Epithelial cell of umbilical artery (primary cell): ENCODE data around the gene SPACA4. TPM values are rescaled to one million over a fixed set of nuclear protein-coding genes. Genes with fewer than 3 reads are reported as not detected.

Experiments
- total RNA-seq: library from RNA; depleted of rRNA; stranded (reverse); fragments of >200 nt; gene quantifications from 2 replicates; pipeline ENCODE4 v1.2.3, GENCODE V29; 2014

SPACA4 gene, protein sequence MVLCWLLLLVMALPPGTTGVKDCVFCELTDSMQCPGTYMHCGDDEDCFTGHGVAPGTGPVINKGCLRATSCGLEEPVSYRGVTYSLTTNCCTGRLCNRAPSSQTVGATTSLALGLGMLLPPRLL
- total RNA-seq = not detected in 2 replicates

DNA sequence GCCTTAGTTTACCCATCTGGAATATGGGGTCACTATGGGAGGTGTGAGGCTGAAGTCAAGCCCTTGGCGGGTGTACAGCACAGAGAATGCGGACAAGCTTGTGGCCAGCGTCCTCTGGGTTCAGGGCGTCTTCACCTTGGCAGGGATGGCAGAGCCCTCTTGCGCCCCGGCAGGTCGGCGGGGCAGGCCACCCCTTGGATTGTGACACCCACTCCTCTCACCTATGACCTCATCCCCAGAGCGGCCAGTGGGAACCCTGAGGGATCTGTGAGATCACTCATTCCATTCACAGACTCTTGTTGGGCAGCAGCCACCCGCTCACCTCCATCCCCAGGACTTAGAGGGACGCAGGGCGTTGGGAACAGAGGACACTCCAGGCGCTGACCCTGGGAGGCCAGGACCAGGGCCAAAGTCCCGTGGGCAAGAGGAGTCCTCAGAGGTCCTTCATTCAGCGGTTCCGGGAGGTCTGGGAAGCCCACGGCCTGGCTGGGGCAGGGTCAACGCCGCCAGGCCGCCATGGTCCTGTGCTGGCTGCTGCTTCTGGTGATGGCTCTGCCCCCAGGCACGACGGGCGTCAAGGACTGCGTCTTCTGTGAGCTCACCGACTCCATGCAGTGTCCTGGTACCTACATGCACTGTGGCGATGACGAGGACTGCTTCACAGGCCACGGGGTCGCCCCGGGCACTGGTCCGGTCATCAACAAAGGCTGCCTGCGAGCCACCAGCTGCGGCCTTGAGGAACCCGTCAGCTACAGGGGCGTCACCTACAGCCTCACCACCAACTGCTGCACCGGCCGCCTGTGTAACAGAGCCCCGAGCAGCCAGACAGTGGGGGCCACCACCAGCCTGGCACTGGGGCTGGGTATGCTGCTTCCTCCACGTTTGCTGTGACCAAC, at the start of gene SPACA4:
Gene SPACA4, plus strand, starts transcription at position 280 of the 896 bp plus-strand sequence. Its CDS starts 237 bp downstream, at position 517.

DNA sequence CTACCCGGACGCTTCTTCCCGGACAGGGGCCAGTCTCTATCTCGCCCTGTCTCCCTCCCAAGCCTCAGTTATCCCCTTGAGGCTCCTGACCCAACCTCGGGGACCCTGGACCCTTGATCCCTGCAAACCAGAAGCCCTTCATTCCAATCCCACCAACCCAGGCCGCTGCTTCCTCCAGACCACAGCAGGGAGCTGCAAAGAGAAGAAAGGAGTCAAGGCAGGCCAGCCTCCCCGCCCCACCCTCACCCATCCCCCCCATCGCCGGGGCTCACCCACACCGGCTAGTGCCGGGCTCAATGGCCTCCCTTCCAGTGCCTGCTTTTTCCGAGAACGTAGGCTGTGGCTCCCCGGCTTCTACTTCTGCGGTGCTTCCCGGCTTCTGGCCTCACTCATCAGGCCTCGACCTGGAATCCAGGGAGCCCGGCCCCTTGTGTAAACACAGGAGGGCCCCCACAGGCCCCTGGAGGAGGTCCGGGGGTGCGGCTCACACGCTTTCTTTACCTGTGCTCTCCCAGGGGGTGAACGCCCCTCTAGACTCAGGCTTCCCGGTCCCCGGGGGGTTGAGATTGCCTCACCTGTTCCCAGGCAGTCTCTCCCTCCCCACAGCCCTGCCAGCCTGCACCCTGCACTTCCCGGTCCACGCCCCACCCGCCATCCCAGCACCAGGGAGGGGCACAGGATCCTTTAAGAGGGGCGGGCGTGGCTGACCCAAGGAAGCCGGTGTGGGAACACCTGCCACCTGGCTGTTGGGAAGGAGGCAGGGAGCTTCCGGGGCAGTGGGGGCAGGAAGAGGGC, 8.1 kb downstream of the SPACA4 start, which contains the start of gene FAM83E:
Gene FAM83E, minus strand, starts transcription at position 641 of the 795 bp plus-strand sequence. CDS start 1,704 bp downstream, outside the sequence.

DNA sequence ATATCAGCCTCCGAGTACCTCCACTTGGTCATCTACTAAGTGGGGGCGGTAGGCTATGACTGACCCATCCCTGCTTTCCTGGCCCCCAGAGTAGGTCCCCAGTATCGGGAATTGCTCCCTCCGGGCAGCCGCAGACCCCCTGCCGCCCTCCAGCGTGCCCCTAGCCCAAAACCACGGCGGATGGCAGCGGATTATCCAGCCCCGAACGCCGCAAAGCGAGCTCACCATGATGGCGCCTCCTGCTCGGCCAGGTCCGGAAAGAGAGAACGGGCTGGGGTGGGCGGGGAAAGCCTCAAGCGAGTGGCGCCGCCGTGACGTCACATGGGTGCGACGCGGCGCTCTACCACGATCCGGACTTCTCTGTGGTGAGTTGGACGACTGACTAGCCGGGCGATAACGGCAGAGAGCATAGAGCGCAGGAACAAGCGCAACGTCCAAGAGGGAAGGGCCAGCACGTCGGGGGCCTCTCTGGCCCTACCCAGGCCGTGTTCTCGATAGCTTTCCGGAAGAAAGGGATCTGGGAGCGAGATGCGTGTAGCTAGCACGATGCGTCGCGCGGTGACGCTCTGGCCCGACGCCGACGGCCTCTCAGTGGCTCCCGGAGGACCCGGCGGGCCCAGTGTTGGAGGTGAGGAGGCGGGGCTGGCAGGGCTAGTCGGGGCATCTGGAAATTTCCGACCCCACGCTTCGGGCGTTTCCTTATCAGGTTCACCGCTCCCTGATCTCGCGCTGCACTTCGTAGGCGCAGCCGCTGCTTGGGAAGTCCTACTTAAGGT, 12.6 kb downstream of the SPACA4 start, which contains the start of the genes RPL18 and SPHK2:
Gene RPL18, minus strand, starts transcription at position 263 of the 776 bp plus-strand sequence. Its CDS starts 35 bp downstream, at position 228.
Gene SPHK2, plus strand, starts transcription at position 591 of the 776 bp plus-strand sequence. CDS start 1,009 bp downstream, outside the sequence.

DNA sequence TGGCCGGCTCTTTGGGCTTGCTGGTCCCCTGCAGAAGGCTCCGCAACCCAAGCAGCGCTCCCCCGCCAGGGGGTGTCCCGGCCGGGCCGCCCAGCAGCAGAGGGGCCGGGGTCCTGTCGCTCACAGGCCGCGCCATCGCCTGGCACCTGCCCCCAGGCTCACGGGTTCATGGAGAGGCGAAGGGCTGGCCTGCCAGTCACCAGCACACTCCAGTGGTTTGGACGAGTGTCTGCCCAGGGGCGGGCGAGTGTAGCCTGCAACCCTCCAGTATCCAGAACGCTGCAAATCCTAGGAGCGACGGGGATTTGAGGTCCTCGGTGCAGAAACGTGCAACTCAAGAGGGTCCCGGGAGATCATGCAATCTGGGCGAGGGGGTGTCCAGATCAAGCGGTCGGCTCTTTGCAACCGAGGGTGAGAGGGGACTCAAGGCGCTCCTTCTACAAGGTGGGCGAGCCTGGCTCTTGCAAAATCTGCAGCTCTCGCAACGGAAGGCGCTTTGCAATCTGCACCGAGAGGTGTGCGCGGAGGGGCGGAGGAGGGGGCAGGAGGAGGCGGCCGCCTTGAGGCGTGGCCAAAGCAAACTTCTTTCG, 30.4 kb downstream of the SPACA4 start, which contains the start of gene DBP:
Gene DBP, minus strand, starts transcription at position 521 of the 590 bp plus-strand sequence. Its CDS starts 385 bp downstream, at position 136.

DNA sequence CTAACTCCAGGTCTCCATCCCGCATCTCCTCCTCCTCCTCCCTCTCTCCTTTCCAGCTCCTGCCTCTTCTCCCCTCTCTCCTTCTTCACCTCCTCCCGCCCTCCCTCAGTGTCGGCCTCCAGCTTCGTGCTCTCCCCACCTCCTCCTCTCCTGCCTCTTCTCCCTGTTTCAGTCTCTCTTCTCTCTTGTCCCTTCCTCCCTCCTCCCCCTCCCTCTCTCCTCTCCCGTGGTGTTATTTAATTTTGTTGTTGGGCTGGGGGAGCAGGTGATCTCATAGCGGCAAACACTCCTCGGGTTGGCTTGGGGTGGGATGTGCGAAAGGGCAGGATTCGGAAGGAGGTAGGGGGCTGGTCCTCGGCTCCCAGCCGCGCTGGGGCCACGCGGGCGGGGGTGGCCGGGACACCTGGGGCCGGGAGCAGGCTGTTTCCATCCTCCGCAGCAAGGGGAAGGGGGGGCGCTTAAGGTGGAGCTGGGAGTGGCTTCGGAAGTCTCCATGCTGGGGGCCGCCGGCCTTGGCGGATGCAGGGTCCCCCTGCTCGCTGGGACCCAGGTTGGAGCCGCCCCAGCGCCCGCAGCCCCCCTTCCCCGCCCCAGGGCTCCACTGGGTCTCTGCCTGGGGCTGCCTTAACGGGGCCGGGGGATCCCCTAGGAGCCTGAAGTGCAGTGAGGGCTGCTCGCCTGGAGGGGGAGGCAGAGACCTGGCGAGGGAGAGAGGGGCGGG, 39.6 kb downstream of the SPACA4 start, which contains the start of gene CA11:
Gene CA11, minus strand, starts transcription at position 187 of the 721 bp plus-strand sequence. CDS start 555 bp downstream, outside the sequence.

Other genes starting within 250 kb of the SPACA4 start
- gene TMEM143, start 242.8 kb upstream of the SPACA4 start, total RNA-seq = 1.7 and 2.9 TPM in 2 replicates
- not detected in 2 replicates for gene SYNGR4, start 242.4 kb upstream of the SPACA4 start, total RNA-seq
- gene KDELR1, start 215.2 kb upstream of the SPACA4 start, total RNA-seq = 29.8 and 35.1 TPM in 2 replicates
- 0.15 and 0.32 TPM in 2 replicates for gene GRIN2D, start 213.1 kb upstream of the SPACA4 start, total RNA-seq
- gene GRWD1, start 160.8 kb upstream of the SPACA4 start, total RNA-seq = 44.5 and 65.8 TPM in 2 replicates
- 0.30 and 0.32 TPM in 2 replicates for gene KCNJ14, start 151.2 kb upstream of the SPACA4 start, total RNA-seq
- 66.7 and 101 TPM in 2 replicates for gene CYTH2, start 137.4 kb upstream of the SPACA4 start, total RNA-seq
- gene LMTK3, start 94.9 kb upstream of the SPACA4 start, total RNA-seq = under 0.01 and 0.61 TPM in 2 replicates
- gene SULT2B1, start 54.6 kb upstream of the SPACA4 start, total RNA-seq = not detected in 2 replicates
- 0.65 and 1.1 TPM in 2 replicates for gene FAM83E, start 8.3 kb downstream of the SPACA4 start, total RNA-seq
- 2,633 and 3,123 TPM in 2 replicates for gene RPL18, start 12.4 kb downstream of the SPACA4 start, total RNA-seq
- 8.4 and 10.5 TPM in 2 replicates for gene SPHK2, start 12.8 kb downstream of the SPACA4 start, total RNA-seq
- 1.2 and 1.6 TPM in 2 replicates for gene DBP, start 30.6 kb downstream of the SPACA4 start, total RNA-seq
- gene CA11, start 39.4 kb downstream of the SPACA4 start, total RNA-seq = 0.65 and 1.2 TPM in 2 replicates
- gene NTN5, start 66.3 kb downstream of the SPACA4 start, total RNA-seq = not detected in 2 replicates
- not detected in 2 replicates for gene FUT2, start 89.2 kb downstream of the SPACA4 start, total RNA-seq
- gene MAMSTR, start 113.0 kb downstream of the SPACA4 start, total RNA-seq = 0.32 TPM in 1 of 2 replicates, not detected in the other
- 68.2 and 85.8 TPM in 2 replicates for gene RASIP1, start 133.9 kb downstream of the SPACA4 start, total RNA-seq
- 0.30 and 0.32 TPM in 2 replicates for gene IZUMO1, start 140.2 kb downstream of the SPACA4 start, total RNA-seq
- gene FUT1, start 145.9 kb downstream of the SPACA4 start, total RNA-seq = 5.5 and 6.4 TPM in 2 replicates
- not detected in 2 replicates for gene FGF21, start 148.8 kb downstream of the SPACA4 start, total RNA-seq
- 47.4 TPM in 2 replicates for gene BCAT2, start 204.3 kb downstream of the SPACA4 start, total RNA-seq
- 5.8 and 13.2 TPM in 2 replicates for gene HSD17B14, start 229.7 kb downstream of the SPACA4 start, total RNA-seq